CMK (cell line): ENCODE measurements around the gene EEF1A2.

Experiments
- DNase-seq: peaks from one replicate; pipeline ENCODE4 v3.0.0-alpha.2; 2010; ENCODE audit warnings: low read depth

The EEF1A2 gene

GRCh38 chr20:63468421-63468820, 30.5 kb downstream of the EEF1A2 start:
- no peak for DNase-seq

GRCh38 chr20:63467294-63468083, 31.4 kb downstream of the EEF1A2 start:
- no peak for DNase-seq

- no peak for DNase-seq
Measured at GRCh38 chr20:63466861-63467260, 32.0 kb downstream of the EEF1A2 start.

- no peak for DNase-seq
Measured at GRCh38 chr20:63466250-63466825, 32.5 kb downstream of the EEF1A2 start.

- no peak for DNase-seq
Measured at GRCh38 chr20:63465380-63466249, 33.3 kb downstream of the EEF1A2 start.

GRCh38 chr20:63464289-63464635, 34.6 kb downstream of the EEF1A2 start:
- DNase-seq, result no peak

GRCh38 chr20:63463400-63464288, 35.2 kb downstream of the EEF1A2 start:
- DNase-seq, result no peak

- DNase-seq, result no peak
Measured at GRCh38 chr20:63462244-63462643, 36.6 kb downstream of the EEF1A2 start.

GRCh38 chr20:63461104-63461763, 37.6 kb downstream of the EEF1A2 start:
- no peak for DNase-seq

- no peak for DNase-seq
Measured at GRCh38 chr20:63459070-63459380, 39.9 kb downstream of the EEF1A2 start.

GRCh38 chr20:63458170-63459069, 40.5 kb downstream of the EEF1A2 start:
- DNase-seq, result no peak

- DNase-seq, result no peak
Measured at GRCh38 chr20:63457737-63458136, 41.1 kb downstream of the EEF1A2 start.

GRCh38 chr20:63456429-63457284, 42.2 kb downstream of the EEF1A2 start:
- no peak for DNase-seq

GRCh38 chr20:63455568-63455859, 43.4 kb downstream of the EEF1A2 start:
- no peak for DNase-seq

- DNase-seq, result no peak
Measured at GRCh38 chr20:63454731-63455567, 43.9 kb downstream of the EEF1A2 start.

- DNase-seq, result peak; percentile 63
Measured at GRCh38 chr20:63452821-63453523, 45.9 kb downstream of the EEF1A2 start.

GRCh38 chr20:63452341-63452740, 46.5 kb downstream of the EEF1A2 start:
- no peak for DNase-seq

GRCh38 chr20:63451821-63452220, 47.1 kb downstream of the EEF1A2 start:
- no peak for DNase-seq
